GM19035 (cell line): ENCODE data around the gene PCCA.

Experiments used
- ATAC-seq: cut with Tn5 transposase; IDR thresholded peaks from one replicate; pipeline ENCODE4 v1.9.1; 2021; ENCODE audit not compliant: unreplicated experiment

The PCCA gene

DNA sequence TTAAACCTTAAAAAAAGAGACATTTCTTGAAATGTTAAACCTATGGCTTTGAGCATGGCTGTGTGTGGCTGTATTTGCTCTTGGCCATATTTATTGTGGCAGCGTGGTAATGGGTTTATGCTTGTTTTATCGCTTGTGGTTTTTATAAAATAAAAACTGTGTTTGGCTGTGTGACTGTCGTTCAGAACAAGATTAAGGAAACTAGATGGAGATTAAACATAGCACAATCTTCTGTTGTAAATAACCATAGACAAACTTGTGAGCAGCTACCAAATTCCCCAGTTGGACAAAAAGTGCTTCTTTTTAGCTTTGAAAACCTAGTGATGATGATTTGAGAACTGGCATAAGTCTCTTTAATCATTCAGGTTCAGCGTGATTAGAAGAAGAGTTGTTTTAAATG, 308.7 kb downstream of the PCCA start:
- no peak for ATAC-seq

- no peak for ATAC-seq
Observed at GRCh38 chr13:100398360-100398759, 309.5 kb downstream of the PCCA start.

DNA sequence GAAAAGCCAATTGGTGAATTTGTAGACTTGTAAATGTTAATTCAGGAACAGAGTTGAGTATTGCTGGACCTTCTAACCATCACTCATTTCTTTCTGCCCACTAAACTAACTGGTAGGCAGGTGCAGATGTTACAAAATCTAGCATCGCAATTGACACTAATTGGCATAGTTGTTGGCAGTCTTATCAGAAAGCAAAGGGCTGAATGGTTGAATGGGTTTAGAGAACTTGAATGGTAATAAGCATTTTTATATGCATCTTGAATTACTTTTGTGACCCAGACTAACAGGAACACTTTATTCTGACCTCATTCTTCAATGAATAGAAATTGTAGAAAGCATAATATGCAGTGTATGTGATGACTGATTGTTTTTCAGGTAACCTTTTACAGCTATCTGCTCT, 310.6 kb downstream of the PCCA start:
- no peak for ATAC-seq

DNA sequence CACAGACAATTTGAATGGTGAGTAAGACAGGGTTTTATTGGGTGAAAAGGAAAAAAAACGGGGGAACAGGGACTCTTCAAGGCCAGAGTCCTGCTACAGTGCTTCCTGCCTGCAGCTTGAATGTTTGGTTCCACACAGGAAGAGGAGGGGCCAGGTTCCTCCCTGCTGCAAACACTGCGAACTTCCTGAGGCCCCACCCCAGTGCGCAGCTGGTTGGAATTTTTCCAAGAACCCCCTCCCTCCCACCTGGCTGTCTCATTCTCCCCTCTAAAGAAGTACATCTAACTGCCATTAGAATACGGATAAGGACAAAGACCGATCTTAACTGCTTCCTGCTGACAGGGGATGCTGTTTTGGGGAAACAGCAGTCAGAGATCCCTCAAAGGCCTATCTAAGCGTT, 314.8 kb downstream of the PCCA start:
- ATAC-seq, result no peak

DNA sequence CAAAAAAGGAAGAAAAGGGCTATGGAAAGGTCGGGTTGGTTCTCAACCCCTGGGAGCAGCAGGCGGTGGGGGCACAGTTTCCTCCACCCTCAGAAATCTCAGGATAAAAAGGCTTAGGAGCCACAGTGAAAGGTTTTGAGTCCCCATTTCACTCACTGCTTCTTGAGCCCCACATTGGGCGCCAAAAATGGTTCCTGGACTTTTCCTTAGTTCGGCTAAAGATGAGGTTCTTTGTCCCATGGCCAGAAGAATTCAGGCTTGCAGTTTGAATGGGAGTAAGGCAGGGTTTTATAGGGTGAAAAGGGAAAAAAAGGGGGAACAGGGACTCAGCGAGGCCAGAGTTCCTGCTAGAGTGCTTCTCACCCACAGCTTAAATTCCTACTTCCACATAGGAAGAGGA, 320.2 kb downstream of the PCCA start:
- no peak for ATAC-seq

GRCh38 chr13:100423375-100423774, 334.5 kb downstream of the PCCA start:
- ATAC-seq, result no peak

DNA sequence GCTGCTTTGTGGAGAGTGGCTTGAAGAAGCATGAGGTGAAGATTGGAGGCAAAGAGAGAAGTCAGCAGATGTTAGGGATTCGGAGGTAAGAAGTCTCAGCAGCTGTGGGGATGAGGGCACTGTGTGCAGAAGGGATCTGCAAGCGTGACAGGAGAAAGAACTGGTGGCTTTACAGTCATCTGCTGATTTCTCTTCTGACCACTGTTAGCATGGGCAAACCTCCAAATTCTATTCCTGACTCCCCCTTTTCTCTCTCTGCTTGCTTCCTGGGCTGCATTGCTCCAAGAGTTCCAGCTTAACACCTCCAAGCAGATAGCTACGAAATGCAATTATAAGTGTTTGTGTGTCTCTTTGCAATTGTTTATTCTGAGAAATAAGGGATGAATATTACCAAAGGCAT, 340.1 kb downstream of the PCCA start:
- ATAC-seq, result no peak

DNA sequence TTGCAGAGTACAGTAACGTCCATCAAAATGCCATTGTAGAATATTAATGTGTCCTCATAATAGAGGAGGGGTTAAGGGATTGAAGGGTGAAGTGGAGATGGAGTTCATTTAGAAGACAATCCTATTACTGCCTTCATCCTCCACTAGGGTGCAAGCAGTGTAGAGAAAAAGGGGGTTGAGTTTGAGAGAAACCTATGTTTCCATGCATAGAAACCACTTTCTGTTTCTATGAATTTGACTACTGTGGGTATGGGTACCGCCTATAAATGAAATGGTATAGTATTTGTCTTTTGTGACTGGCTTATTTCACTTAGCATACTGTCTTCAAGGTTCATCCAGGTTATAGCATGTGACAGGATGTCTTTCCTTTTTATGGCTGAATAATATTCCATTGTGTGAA, 343.7 kb downstream of the PCCA start:
- ATAC-seq, result no peak

- ATAC-seq, result peak; percentile 29
Observed at GRCh38 chr13:100433475-100433874, 344.6 kb downstream of the PCCA start.

GRCh38 chr13:100434010-100434763, 345.3 kb downstream of the PCCA start:
- peak; percentile 87 for ATAC-seq

DNA sequence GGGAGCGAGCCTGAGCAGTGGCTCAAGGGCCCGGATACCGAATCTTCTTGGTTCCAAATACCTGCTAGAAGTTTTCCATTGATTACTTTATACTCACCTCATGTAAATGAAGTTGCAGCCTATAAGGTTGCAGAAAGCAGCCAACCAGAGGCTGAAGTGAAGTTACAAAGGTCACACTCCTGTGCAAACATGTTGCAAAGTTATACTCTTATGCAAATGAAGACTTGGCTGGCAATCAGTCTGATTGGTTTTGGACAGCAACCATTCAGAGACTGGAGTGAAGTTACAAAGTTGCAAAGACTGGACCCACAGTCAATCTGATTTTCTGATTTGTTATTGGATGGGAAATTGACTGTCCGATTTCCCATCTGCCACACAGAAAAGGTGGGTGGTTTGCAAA, 347.2 kb downstream of the PCCA start:
- ATAC-seq, result no peak

- ATAC-seq, result no peak
Observed at GRCh38 chr13:100438059-100438788, 349.3 kb downstream of the PCCA start.

DNA sequence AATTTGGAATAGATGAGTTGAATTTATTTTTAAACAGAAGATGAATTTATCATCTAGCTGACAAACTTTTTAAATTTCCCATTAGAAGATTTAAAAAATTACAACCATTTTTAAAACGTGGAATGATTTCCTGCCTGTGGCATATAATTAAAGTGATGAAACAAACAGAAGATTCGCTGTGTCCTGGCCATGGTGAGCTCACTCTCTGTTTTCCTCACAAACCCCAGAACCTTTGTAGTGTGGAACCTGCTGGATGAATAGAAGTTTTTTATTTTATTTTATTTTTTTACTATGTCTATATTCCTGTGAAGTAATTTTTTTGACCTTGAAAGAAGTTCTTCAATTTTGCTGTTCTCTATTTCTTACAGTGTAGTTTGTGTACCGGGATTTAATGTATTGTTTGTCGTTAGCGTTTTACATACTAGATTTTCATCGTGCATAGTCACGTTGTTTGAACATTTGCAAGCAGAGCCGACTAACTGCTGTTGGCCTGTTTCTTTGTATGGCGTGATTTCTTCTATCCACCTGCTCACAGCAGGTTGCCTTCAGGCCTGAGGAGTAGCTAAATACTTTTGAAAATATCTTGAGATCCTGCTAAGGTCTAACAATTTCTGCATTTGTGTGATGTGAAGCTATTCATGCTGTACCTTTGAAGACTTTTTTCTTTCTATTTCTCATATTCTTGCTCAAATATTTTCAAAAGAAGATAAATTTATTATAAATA, 350.5 kb downstream of the PCCA start:
- no peak for ATAC-seq

DNA sequence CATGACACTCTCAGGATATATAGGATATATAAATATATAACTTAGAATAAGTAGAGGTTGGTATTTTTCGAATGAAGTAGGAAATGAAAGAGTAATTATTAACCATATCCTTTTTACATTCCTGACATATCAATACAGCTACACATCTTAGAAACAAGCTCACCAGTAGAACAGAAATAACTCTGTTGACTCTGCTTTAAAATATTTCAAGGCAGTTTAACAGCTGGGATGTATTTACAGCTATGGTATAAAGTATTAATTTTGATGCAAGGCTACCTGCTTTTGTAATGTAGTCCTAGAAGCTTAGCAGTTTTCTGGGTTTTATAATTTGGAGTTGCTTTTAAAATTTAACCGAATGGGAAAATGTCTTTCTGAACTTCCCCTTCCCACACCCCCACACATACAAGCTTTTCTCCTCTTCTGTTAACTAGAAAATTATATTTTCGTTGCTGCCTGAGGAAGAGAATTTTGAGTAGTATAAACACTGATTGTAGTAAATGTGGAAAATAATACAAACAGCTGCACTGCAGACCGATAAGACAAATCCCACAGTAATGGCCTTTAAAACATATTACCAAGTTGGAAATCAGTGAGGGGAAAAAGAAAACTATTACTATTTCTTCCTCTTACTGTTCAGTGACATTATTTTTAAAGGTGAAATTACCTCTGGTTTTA, 352.0 kb downstream of the PCCA start:
- no peak for ATAC-seq

GRCh38 chr13:100442095-100442832, 353.4 kb downstream of the PCCA start:
- ATAC-seq, result no peak

DNA sequence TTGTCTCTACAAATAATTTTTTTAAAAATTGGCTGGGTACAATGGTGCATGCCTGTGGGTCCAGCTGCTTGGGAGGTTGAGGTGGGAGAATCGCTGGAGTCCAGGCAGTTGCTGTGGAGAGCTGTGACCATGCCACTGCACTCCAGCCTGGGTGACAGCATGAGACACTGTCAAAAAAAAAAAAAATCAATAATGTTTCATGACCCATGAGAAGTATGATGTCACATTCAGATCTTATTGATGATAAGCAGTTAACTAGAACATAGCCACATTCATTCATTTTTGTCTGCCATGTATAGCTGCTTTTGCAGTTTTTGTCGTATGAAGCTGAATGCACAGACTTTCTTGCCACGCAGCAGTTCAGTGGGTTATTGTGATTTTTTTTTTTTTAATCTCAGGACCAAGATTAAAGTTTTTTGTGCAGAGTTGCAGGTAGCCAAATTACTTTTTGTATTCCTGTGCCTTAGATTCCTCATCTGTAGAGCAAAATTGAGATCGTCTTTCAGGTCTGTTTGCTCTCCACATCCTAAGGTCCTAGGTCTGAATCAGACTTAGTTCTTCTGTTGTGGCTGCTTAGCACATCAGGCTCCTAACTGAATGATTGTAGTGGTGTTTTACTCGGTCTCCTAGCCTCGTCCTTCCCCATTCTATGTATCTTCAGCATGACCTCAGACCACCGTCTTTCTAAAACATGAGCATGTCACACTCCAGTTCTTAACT, 354.5 kb downstream of the PCCA start:
- ATAC-seq, result no peak

GRCh38 chr13:100443998-100444328, 355.1 kb downstream of the PCCA start:
- ATAC-seq, result no peak

DNA sequence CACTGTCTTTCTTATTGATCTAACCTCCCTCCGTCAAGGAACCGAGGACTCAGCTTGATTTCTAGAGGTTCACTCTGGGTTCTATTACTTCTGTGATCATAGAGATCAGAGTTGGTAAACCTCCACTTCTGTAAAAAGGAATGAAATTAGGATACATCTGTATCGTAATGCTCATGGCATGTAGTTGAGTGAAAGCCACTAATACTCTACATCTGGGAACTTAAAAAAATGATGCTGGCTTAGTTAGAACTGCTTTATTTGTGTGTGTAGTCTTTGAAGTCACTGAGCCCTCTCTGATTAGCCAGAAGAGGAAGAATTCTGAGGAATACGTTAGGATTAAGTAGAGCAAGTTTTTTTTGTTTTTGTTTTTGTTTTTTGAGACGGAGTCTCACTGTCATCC, 358.9 kb downstream of the PCCA start:
- no peak for ATAC-seq

DNA sequence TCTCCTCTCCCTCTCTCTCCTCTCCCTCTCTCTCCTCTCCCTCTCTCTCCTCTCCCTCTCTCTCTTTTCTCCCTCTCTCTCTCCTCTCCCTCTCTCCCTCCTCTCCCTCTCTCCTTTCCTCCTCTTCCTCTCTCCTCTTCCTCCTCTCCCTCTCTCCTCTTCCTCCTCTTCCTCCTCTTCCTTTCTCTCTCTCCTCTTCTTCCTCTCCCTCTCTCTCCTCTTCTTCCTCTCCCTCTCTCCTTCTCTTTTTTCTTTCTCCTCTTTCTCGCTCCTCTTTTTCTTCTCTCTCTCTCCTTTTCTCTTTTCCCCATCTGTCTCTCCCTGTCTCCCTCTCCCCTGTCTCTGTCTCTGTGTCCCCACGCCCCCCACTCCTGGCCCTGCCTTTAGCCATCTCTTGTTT, 363.0 kb downstream of the PCCA start:
- no peak for ATAC-seq

GRCh38 chr13:100454876-100455275, 366.0 kb downstream of the PCCA start:
- ATAC-seq, result no peak
